Chondrocyte (in vitro differentiated cells): ENCODE measurements around the gene CRABP2. TPM values are rescaled to one million over a fixed set of nuclear protein-coding genes. Genes with fewer than 3 reads are reported as not detected.

ENCODE experiments used
- DNase-seq: peaks from one replicate; pipeline ENCODE4 v3.0.0; 2021; ENCODE audit warnings: mixed read lengths, low spot score
- H3K27ac Mint-ChIP-seq: one replicate; pipeline ENCODE4 v1.8.0; 2021; ENCODE audit warnings: mild to moderate bottlenecking, moderate library complexity, mixed read lengths; ENCODE audit not compliant: unreplicated experiment
- H3K27me3 Mint-ChIP-seq: 2 replicates; pipeline ENCODE4 v1.8.0; 2021; ENCODE audit warnings: low read depth, mixed read lengths
- H3K36me3 Mint-ChIP-seq: 2 replicates; pipeline ENCODE4 v1.8.0; 2021; ENCODE audit warnings: low read depth, mixed read lengths
- H3K4me1 Mint-ChIP-seq: 2 replicates; pipeline ENCODE4 v1.8.0; 2021; ENCODE audit warnings: low read depth, mild to moderate bottlenecking, mixed read lengths
- H3K4me3 Mint-ChIP-seq: one replicate; pipeline ENCODE4 v1.8.0; 2021; ENCODE audit warnings: mild to moderate bottlenecking, moderate library complexity, mixed read lengths; ENCODE audit not compliant: unreplicated experiment
- H3K9me3 Mint-ChIP-seq: 2 replicates; pipeline ENCODE4 v1.8.0; 2021; ENCODE audit warnings: low read depth, mixed read lengths
- total RNA-seq: library from RNA; stranded (reverse); gene quantifications from 3 replicates; pipeline ENCODE4 v1.2.1, GENCODE V29; 2021
- TF ChIP-seq, protein P1 (sequence below): fragments of 200-600 bp; sonication (generic); IDR thresholded peaks from 2 replicates; pipeline ENCODE4 v1.5.0; 2021; ENCODE audit warnings: antibody characterized with exemption, mild to moderate bottlenecking, moderate library complexity

The CRABP2 gene
- total RNA-seq, 1 donor from 2014 or later: 93.5 TPM

DNA sequence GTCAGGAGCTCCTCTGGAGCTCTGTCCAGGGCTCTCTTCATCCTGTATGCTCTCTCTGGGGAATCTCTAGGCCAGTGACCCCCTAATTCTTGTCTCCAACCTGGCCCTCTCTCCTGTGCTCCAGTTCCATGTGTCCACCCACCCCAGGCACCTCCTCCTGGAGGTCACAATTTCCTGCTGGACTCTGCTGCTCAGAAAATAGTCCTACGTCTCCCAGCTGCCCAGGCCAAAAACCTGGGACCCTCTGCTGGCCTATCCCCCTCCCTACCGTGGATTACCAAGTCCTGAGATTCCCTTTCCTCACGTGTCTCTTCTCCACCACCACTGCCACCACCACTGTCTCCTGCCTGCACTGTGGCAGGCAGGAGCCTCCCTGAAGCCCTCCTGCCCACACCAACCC is 39.8 kb downstream of the CRABP2 start:
- H3K36me3 Mint-ChIP-seq: no peaks in the 10 kb centered on the region
- TF ChIP-seq, protein P1, sequence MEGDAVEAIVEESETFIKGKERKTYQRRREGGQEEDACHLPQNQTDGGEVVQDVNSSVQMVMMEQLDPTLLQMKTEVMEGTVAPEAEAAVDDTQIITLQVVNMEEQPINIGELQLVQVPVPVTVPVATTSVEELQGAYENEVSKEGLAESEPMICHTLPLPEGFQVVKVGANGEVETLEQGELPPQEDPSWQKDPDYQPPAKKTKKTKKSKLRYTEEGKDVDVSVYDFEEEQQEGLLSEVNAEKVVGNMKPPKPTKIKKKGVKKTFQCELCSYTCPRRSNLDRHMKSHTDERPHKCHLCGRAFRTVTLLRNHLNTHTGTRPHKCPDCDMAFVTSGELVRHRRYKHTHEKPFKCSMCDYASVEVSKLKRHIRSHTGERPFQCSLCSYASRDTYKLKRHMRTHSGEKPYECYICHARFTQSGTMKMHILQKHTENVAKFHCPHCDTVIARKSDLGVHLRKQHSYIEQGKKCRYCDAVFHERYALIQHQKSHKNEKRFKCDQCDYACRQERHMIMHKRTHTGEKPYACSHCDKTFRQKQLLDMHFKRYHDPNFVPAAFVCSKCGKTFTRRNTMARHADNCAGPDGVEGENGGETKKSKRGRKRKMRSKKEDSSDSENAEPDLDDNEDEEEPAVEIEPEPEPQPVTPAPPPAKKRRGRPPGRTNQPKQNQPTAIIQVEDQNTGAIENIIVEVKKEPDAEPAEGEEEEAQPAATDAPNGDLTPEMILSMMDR: no peak
- no peaks in the 10 kb centered on the region for H3K9me3 Mint-ChIP-seq
- DNase-seq: no peak
- H3K27ac Mint-ChIP-seq: no peak overlapping the region
- peaks cover 3% of the 10 kb centered on the region for H3K27me3 Mint-ChIP-seq
- peaks cover 59% of the 10 kb centered on the region for H3K4me1 Mint-ChIP-seq
- H3K4me3 Mint-ChIP-seq: no peak overlapping the region

DNA sequence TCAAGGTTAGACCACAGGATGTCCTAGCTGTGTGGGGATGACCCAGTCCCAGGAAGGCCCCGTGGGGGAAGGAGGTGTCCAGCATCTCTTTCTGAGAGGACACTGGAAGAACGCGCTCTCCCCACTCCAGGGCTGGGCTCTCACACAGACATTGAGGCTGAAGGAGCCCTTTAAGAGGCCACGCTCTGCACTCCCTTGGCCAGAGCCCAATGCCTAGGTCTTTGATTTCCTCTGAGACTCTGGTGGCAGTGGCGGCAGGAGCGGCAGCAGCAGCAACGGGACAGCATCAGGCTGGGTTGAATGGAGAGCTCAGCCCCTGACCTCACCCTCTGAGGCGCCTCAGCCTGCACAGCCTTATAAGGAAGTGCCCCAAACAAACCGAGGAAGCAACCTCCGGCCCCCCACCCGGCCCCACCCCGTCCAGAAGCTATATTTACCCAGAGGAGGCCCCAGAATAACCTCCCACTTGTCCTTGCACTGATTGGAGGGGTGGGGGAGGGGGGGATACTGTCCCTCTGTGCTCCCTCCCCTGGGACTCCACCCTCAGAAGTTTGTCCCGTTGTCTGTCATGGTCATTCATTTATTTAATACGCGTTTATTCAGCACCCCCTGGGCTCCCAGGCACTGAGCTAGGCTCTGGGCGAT is 40.5 kb downstream of the CRABP2 start:
- H3K36me3 Mint-ChIP-seq: no peaks in the 10 kb centered on the region
- no peak for DNase-seq
- H3K27me3 Mint-ChIP-seq: peaks cover 3% of the 10 kb centered on the region
- TF ChIP-seq, protein P1: no peak
- H3K4me1 Mint-ChIP-seq: peaks cover 65% of the 10 kb centered on the region
- H3K9me3 Mint-ChIP-seq: no peaks in the 10 kb centered on the region
- peak overlapping the region; percentile 80 for H3K27ac Mint-ChIP-seq
- no peak overlapping the region for H3K4me3 Mint-ChIP-seq

DNA sequence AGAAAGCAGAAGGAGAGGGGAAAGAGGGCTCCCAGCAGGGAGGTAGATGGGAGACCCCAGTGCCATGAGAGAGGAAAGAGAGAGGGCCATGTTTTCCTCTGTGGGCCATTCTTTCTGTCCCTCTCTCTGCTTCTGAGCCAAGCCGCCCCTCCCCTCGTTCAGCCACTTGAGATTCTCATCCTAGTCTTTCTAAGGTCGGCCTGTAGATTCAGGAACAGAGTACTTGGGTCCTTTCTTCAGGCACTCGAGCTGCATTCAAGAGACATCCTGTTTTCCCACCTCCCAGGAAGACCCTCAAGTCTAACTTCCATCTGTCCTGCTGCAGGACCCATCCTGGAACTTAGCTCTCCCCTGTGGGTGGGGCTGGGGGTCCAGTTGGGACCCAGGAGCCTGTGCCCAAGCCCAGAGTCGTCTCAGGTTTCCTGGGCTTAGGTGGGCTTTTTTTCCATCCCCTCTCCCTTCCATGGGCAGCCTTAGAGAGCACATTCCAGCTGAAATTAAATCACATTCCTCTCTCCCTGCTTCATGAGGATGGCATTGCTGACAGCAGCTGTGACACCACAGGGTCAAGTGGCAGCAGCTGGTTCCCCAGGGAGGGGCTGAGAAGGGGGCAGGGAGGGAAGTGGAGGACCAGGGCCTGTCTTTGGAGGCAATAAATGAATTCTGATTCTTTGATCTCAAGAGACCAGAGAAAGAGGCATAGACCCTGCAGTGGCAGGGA is 41.2 kb downstream of the CRABP2 start:
- peak overlapping the region; percentile 80 for H3K27ac Mint-ChIP-seq
- H3K4me1 Mint-ChIP-seq: peaks cover 72% of the 10 kb centered on the region
- H3K36me3 Mint-ChIP-seq: no peaks in the 10 kb centered on the region
- no peak overlapping the region for H3K4me3 Mint-ChIP-seq
- TF ChIP-seq, protein P1: no peak
- DNase-seq: no peak
- no peaks in the 10 kb centered on the region for H3K27me3 Mint-ChIP-seq
- no peaks in the 10 kb centered on the region for H3K9me3 Mint-ChIP-seq

DNA sequence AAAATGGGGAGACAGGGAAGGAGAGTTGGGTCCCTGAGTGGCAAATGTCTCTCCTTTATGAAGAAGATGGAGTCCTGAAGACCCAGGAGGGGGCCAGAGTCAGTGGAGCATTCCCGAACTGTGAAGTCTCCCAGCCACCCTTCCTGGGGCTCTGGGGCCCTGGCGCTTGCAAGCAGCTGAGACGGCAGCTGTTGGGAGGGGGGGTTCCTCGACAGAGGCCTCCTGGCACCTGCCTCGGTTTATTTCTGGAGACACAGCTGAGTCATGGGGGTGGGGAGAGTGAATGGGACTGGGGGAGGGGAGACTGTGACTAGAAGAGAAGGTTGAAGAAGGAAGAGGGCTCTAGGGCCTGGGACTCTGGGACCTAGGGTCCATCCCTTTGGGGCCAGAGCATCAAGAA is 42.2 kb downstream of the CRABP2 start:
- Mint-ChIP-seq H3K27ac (peak overlapping the region; percentile 58), H3K4me3 (no peak overlapping the region), H3K9me3 (no peaks in the 10 kb centered on the region), H3K4me1 (peaks cover 72% of the 10 kb centered on the region), H3K27me3 (no peaks in the 10 kb centered on the region), H3K36me3 (no peaks in the 10 kb centered on the region)
- TF ChIP-seq, protein P1: no peak
- no peak for DNase-seq

DNA sequence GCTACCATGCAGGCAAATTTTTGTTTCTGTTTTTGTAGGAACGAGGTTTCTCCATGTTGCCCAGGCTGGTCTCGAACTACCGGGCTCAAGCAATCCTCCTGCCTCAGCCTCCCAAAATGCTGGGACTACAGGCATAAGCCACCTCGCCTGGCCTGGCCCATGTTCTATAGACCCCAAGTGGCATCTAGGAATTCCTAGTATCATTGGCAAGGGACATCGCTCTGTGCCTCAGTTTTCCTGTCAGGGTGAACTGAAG is 42.7 kb downstream of the CRABP2 start:
- Mint-ChIP-seq H3K4me3 (no peak overlapping the region), H3K36me3 (no peaks in the 10 kb centered on the region), H3K27me3 (no peaks in the 10 kb centered on the region), H3K4me1 (peaks cover 70% of the 10 kb centered on the region), H3K9me3 (no peaks in the 10 kb centered on the region), H3K27ac (no peak overlapping the region)
- TF ChIP-seq, protein P1: no peak
- DNase-seq: no peak
